ENCODE data around the gene NEMP2.
A peak's percentile ranks its signal among the peaks of the same experiment; 100 is the strongest.
"Not testable (repeated sequence)": the region's sequence is repeated elsewhere in the genome, so short reads cannot be mapped to it uniquely, and the experiment has no call there.

Gene NEMP2

DNA sequence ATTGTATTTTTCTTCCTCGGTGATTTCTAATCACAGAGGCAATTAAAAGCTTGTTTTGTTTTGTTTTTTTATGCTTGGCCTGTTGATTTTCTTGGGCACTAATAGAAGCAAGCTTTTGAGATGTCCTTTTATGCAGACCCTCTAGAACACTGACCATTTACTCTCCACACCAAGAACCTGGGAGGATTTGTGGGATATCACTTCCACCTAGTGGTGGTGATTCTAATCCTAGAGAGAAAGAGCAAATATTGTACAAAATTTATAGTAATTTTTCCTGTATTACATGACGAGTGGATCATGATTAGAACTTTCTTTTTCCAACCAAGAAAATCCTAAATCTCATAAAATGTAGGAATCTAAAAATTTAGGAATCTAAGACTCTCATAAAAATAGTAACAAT is 23.4 kb downstream of the NEMP2 start:
- TF ChIP-seq, protein P1, sequence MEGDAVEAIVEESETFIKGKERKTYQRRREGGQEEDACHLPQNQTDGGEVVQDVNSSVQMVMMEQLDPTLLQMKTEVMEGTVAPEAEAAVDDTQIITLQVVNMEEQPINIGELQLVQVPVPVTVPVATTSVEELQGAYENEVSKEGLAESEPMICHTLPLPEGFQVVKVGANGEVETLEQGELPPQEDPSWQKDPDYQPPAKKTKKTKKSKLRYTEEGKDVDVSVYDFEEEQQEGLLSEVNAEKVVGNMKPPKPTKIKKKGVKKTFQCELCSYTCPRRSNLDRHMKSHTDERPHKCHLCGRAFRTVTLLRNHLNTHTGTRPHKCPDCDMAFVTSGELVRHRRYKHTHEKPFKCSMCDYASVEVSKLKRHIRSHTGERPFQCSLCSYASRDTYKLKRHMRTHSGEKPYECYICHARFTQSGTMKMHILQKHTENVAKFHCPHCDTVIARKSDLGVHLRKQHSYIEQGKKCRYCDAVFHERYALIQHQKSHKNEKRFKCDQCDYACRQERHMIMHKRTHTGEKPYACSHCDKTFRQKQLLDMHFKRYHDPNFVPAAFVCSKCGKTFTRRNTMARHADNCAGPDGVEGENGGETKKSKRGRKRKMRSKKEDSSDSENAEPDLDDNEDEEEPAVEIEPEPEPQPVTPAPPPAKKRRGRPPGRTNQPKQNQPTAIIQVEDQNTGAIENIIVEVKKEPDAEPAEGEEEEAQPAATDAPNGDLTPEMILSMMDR (IDR thresholded peaks at IDR 0.05; ENCODE audit: extremely low read depth, insufficient read depth, missing control alignments): peak; percentile 37
- no peak for DNase-seq (ENCODE audit: low spot score)
- in situ Hi-C loops (cut with MboI; ENCODE audit: low pct_unique_long_range_greater_than_20kb, low sequenced_read_pairs, unreplicated experiment): loop anchor here (10.0 kb wide), 2 partner anchors 126 to 426 kb away; no protein-coding TSS in a partner anchor

DNA sequence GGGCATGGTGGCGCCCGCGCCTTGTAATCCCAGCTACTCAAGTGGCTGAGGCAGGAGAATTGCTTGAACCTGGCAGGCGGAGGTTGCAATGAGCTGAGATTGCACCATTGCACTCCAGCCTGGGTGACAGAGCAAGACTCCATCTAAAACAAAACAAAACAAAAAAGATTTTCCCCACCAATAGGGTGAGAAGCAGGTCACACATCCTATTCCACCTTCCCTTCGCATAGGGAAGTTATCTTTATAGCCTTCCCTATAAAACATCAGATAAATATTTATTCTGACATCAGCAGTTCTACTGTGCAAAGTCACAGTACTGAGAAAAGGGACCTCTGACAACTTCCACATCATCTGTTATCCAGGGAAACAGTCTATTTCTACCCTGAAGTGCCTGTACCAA is 24.6 kb downstream of the NEMP2 start:
- not testable (repeated sequence) for DNase-seq (ENCODE audit: low spot score)
- in situ Hi-C loops (cut with MboI; ENCODE audit: low pct_unique_long_range_greater_than_20kb, low sequenced_read_pairs, unreplicated experiment): loop anchor here (10.0 kb wide), 2 partner anchors 125 to 425 kb away; no protein-coding TSS in a partner anchor

DNA sequence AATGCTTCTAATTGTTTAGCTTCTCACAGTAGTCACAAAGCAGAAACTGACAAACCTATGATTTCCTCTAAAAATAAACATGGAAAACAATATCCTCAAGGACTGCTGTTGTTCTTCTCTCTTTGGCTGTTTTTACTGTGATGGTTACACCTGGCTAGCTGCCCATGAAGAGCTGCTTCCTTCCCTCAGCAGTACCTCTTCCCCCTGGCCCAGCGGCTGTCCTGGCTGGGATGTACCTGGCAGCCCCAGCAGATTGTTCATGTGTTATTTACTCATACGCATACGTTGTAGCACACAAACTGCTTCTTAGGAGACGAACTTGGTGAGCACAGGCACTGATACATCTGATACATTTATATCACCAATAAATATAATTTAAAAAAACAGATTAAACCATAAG is 27.4 kb downstream of the NEMP2 start:
- DNase-seq (ENCODE audit: low spot score): no peak
- in situ Hi-C loops (cut with MboI; ENCODE audit: low pct_unique_long_range_greater_than_20kb, low sequenced_read_pairs, unreplicated experiment): no loop called here

DNA sequence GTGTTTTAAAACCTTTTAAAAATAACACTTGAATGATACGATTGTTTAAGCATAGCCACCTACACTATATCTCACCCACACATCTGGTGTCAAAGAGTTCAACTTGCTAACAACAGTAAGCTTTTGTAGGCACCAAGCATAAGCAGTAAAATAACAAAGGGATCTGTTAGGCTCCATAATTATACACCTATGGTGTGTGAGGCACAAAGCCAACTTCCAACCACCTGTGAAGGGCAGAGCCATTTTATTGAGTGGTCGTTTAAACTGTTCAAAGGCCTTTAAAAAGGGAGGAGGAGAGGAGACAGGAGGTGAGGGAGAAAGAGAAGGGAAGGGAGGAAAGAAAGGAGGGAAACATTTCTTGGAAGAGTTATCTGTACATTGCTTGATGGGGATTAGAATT is 27.9 kb downstream of the NEMP2 start:
- in situ Hi-C loops (cut with MboI; ENCODE audit: low pct_unique_long_range_greater_than_20kb, low sequenced_read_pairs, unreplicated experiment): no loop called here
- DNase-seq (ENCODE audit: low spot score): no peak
- TF ChIP-seq, protein P1 (IDR thresholded peaks at IDR 0.05; ENCODE audit: extremely low read depth, insufficient read depth, missing control alignments): no peak

More for the DNA sequence above, 27.4 kb downstream of the NEMP2 start:
- TF ChIP-seq, protein P1 (IDR thresholded peaks at IDR 0.05; ENCODE audit: extremely low read depth, insufficient read depth, missing control alignments): no peak

DNA sequence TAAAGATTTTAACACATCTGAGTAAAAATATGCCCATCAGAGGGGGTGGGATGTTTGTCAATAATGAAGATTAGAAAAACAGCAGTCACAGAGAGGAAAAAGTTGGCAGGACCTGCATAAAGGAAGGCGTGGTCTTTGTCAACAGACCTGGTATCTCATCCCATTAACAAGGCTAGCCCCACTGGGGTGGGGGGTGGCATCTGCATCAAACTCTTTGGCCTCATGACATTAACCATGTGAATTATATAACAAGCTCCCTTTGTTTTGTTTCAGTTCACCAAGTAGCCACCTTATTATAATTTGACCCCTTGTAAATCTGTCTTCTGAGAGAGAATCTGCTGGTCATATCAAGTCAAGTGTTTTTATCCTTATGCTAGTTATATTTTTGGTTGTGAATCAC is 28.8 kb downstream of the NEMP2 start:
- no peak for DNase-seq (ENCODE audit: low spot score)
- TF ChIP-seq, protein P1 (IDR thresholded peaks at IDR 0.05; ENCODE audit: extremely low read depth, insufficient read depth, missing control alignments): no peak
- in situ Hi-C loops (cut with MboI; ENCODE audit: low pct_unique_long_range_greater_than_20kb, low sequenced_read_pairs, unreplicated experiment): no loop called here

DNA sequence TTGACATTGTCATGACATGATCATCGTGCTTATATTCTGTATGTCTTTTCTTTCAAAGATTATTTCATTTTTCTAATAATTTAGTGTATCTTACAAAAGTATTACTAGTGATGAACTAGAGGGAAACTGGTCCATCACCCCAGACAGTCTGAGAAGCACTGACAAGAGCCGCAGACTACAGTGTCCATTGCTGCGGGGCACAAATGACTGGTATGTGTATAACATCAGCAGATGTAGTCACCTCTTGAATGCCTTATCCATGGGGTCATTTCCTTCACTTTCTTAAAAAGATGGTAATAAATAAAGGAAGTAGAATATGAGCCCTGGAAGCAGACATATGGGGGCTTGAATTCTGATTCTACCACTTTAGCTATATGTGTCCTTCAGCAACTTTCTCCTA is 29.6 kb downstream of the NEMP2 start:
- no peak for DNase-seq (ENCODE audit: low spot score)
- in situ Hi-C loops (cut with MboI; ENCODE audit: low pct_unique_long_range_greater_than_20kb, low sequenced_read_pairs, unreplicated experiment): no loop called here
- TF ChIP-seq, protein P1 (IDR thresholded peaks at IDR 0.05; ENCODE audit: extremely low read depth, insufficient read depth, missing control alignments): no peak

DNA sequence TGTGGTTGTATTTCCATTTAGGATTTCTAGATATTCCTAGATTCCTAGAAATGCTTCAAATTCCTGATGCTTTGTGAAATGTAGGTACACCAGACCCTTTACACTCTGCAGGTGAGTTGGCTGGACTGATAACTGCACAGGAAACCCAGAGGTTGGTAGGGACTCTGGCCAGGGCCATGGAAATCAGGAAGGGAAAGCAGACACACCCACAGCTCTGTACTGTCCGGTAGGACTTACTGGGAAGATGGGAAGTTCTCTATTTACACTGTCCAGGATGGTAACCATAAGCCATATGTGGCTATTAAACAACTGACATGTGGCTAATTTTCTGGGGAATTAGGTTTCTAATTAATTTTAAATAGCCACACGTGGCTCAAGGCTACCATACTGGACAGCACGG is 31.4 kb downstream of the NEMP2 start:
- in situ Hi-C loops (cut with MboI; ENCODE audit: low pct_unique_long_range_greater_than_20kb, low sequenced_read_pairs, unreplicated experiment): no loop called here
- DNase-seq (ENCODE audit: low spot score): no peak
- TF ChIP-seq, protein P1 (IDR thresholded peaks at IDR 0.05; ENCODE audit: extremely low read depth, insufficient read depth, missing control alignments): no peak

Measured in GM13977 (cell line).